GM12878 (cell line): ENCODE measurements around the gene PARP15. TPM values are rescaled to one million over a fixed set of nuclear protein-coding genes. Genes with fewer than 3 reads are reported as not detected.

Experiments
- ATAC-seq: fragments of 200-7000 bp; cut with Tn5 transposase; 3 replicates; pipeline ENCODE4 v1.9.1; 2020; ENCODE audit warnings: mild to moderate bottlenecking, moderate library complexity
- BruUV-seq: library from RNA; stranded (reverse); fragments of 400-500 nt; replicated peaks from 2 replicates; lab custom pipeline; 2021; lab: Mats Ljungman, UMichigan
- CTCF ChIA-PET: fragments of 300-600 bp; sonication (Branson Sonifier 250); formaldehyde crosslinking; extraction: SDS; loops from one replicate; lab custom pipeline; 2021; ENCODE audit warnings: inconsistent platforms; lab: Yijun Ruan, JAX
- POLR2A ChIA-PET: fragments of 350-600 bp; formaldehyde crosslinking; extraction: SDS; loops from one replicate; lab custom pipeline; 2021; ENCODE audit warnings: inconsistent platforms; lab: Charles Lee
- RAD21 ChIA-PET: fragments of 300-600 bp; sonication (Branson Sonifier 250); formaldehyde crosslinking; loops from one replicate; lab custom pipeline; 2023; ENCODE audit warnings: antibody characterized with exemption; ENCODE audit not compliant: unreplicated experiment; lab: Charles Lee
- SMC1A ChIA-PET: fragments of 300-600 bp; sonication (Branson Sonifier 250); formaldehyde crosslinking; loops from one replicate; lab custom pipeline; 2023; ENCODE audit not compliant: unreplicated experiment, uncharacterized antibody; lab: Charles Lee
- DNase-seq: peaks from one replicate; pipeline ENCODE4 v3.0.0-alpha.2; 2011; ENCODE audit warnings: low read depth, low spot score
- FAIRE-seq: peaks from 3 replicates; lab custom pipeline; 2011; peaks lifted over from hg19 to GRCh38; lab: Jason Lieb, UNC
- H2AFZ ChIP-seq: 2 replicates; pipeline ENCODE4 v1.6.0; 2011; ENCODE audit warnings: low read depth, low read length, control low read depth; ENCODE audit not compliant: control insufficient read depth
- H3K27ac ChIP-seq: 2 replicates; pipeline ENCODE4 v1.5.1; 2011; ENCODE audit warnings: control low read depth; ENCODE audit not compliant: control insufficient read depth, insufficient read depth
- H3K27me3 ChIP-seq, 2 experiments: replicated peaks in 1 of 2; 2 replicates each; pipeline versions ENCODE4 v1.6.0 to v1.6.1; 2011; ENCODE audit warnings: low read length in 1 of 2; ENCODE audit not compliant: control insufficient read depth in 2 of 2, insufficient read depth in 2 of 2
- H3K36me3 ChIP-seq, 2 experiments: 2 replicates each; pipeline ENCODE4 v1.5.1; 2011; ENCODE audit warnings: low read length in 1 of 2; ENCODE audit not compliant: control insufficient read depth in 2 of 2, insufficient read depth in 2 of 2
- H3K4me1 ChIP-seq: 2 replicates; pipeline ENCODE4 v1.6.1; 2011; ENCODE audit warnings: mild to moderate bottlenecking, low read length, moderate library complexity, mixed read lengths; ENCODE audit not compliant: control insufficient read depth, insufficient read depth
- H3K4me2 ChIP-seq: 2 replicates; pipeline ENCODE4 v1.6.0; 2011; ENCODE audit warnings: control low read depth; ENCODE audit not compliant: control insufficient read depth, insufficient read depth
- H3K4me3 ChIP-seq: fragments of 200-600 bp; sonication (generic); 2 replicates; pipeline ENCODE4 v1.5.1; 2016
- H3K79me2 ChIP-seq: 2 replicates; pipeline ENCODE4 v1.6.0; 2011; ENCODE audit warnings: low read length; ENCODE audit not compliant: control insufficient read depth, insufficient read depth
- H3K9ac ChIP-seq: 2 replicates; pipeline ENCODE4 v1.8.0; 2011; ENCODE audit warnings: low read length, control low read depth, mixed read lengths; ENCODE audit not compliant: control insufficient read depth, insufficient read depth
- H3K9me3 ChIP-seq: replicated peaks from 3 replicates; pipeline ENCODE4 v1.5.1; 2011; ENCODE audit warnings: mild to moderate bottlenecking, low read length; ENCODE audit not compliant: control insufficient read depth, insufficient read depth
- H4K20me1 ChIP-seq: 2 replicates; pipeline ENCODE4 v1.6.0; 2011; ENCODE audit not compliant: control insufficient read depth, insufficient read depth
- MTA2 ChIP-seq: fragments of 450-650 bp; IDR thresholded peaks from 2 replicates; pipeline ENCODE4 v1.6.1; 2016; ENCODE audit warnings: low read depth, mild to moderate bottlenecking, moderate library complexity
- WGBS: methylation state at CpG from one replicate; pipeline ENCODE4 v1.1.6; 2016; ENCODE audit warnings: low lambda C conversion rate; ENCODE audit not compliant: insufficient replicate concordance, insufficient coverage; ENCODE audit errors: missing lambda C conversion rate; 5-methylcytosine and 5-hydroxymethylcytosine counted together
- in situ Hi-C: fragments of 300-500 bp; cut with MboI; formaldehyde crosslinking; loops from 9 replicates; pipeline ENCODE4 v1.14.3; 2018; ENCODE audit warnings: mixed read lengths
- intact Hi-C: fragments of 100-400 bp; cut with micrococcal nuclease; formaldehyde crosslinking; loops from one replicate; pipeline ENCODE4 v1.14.2; 2022; ENCODE audit not compliant: unreplicated experiment
- polyA plus RNA-seq, 11 experiments: library from polyadenylated mRNA; depleted of rRNA in 4 of 11; unstranded in 6 of 11; stranded (reverse) in 5 of 11; fragments of >200 nt; fragmentation: Nextera tagmentation in 4 of 11; fragmentation: Illumina TruSeq in 1 of 11; extraction: Ambion mirVana in 4 of 11; extraction: Trizol in 1 of 11; gene quantifications; 1 replicate in 1 of 11; 2 replicates in 10 of 11; pipeline versions ENCODE4 v1.2.1 to v1.2.3, GENCODE V29; 2011 to 2016; ENCODE audit warnings: inconsistent platforms in 2 of 11, missing spikeins in 2 of 11, low read depth in 1 of 11
- total RNA-seq, 4 experiments: library from RNA; depleted of rRNA in 3 of 4; stranded (reverse); fragments of >200 nt in 3 of 4; fragmentation: Illumina TruSeq in 1 of 4; extraction: Trizol in 1 of 4; gene quantifications; 2 replicates each; pipeline versions ENCODE4 v1.2.1 to v1.2.3, GENCODE V29; 2013 to 2021
- TF ChIP-seq, protein P1 (sequence below): fragments of 450-650 bp; IDR thresholded peaks from 2 replicates; pipeline ENCODE4 v1.6.1; 2017; ENCODE audit warnings: mild to moderate bottlenecking, moderate library complexity
- TF ChIP-seq, protein P2 (sequence below): fragments of 450-650 bp; IDR thresholded peaks from 2 replicates; pipeline ENCODE4 v1.6.1; 2016; ENCODE audit warnings: mild to moderate bottlenecking

Gene PARP15
- total and polyA plus RNA-seq, 10 of the 15 experiments (the other 5 are each of a cell fraction or from before 2014, with no cell fraction given) = 9.0 to 234 (median 36.3) TPM

DNA sequence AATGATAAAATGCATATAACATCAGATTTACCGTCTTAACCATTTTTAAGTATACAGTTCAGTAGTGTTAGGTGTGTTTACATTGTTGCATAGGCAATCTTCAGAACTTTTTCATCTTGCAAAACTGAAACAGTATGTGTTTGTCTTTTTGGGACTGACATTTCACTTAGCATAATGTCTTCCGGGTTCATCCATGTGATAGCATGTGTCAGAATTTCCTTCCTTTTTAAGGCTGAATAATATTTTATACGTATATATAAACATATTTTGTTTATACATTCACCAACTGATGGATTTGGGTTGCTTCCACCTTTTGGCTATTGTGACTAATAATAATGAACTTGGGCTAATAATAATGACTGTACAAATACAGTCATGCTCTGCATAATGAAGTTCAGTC, 3.0 kb downstream of the PARP15 start:
- Histone ChIP-seq H3K9me3 (peaks cover 23% of the 10 kb centered on the region), H3K4me2 (no peak overlapping the region), H3K27ac (no peak overlapping the region), H3K79me2 (peaks cover 40% of the 10 kb centered on the region), H3K36me3 (0 out of 4 replicates have a peak, but pooled peaks cover 0 to 1% of the 10 kb centered on the region in 2 experiments), H3K9ac (no peak overlapping the region), H2AFZ (no peak overlapping the region), H3K4me1 (peaks cover 17% of the 10 kb centered on the region), H3K4me3 (no peak overlapping the region), H4K20me1 (no peaks in the 10 kb centered on the region), H3K27me3 (no peaks in the 10 kb centered on the region)
- FAIRE-seq (no peak), ATAC-seq (no peak), DNase-seq (no peak)
- POLR2A ChIA-PET = interaction anchor here (1.6 to 3.5 kb wide), 2 partner anchors 39 to 196 kb away, joined by 3 to 26 read pairs; partner anchors contain the start of gene FAM162A
- no TSS peak for BruUV-seq
- RAD21 ChIA-PET = interaction anchor here (1.8 to 7.6 kb wide), 4 partner anchors 17 to 100 kb away, joined by 4 to 149 read pairs (median 95); partner anchors contain the start of genes DTX3L, PARP14 and PARP9
- in situ Hi-C loops = no loop called here
- SMC1A ChIA-PET = interaction anchor here (0.6 to 7.6 kb wide), 4 partner anchors 15 to 62 kb away, joined by 3 to 183 read pairs (median 17); partner anchors contain the start of genes DTX3L and PARP9
- WGBS = 17% methylated on average over 3 of the region's 3 CpGs
- no peak for TF ChIP-seq MTA2
- TF ChIP-seq, protein P1, sequence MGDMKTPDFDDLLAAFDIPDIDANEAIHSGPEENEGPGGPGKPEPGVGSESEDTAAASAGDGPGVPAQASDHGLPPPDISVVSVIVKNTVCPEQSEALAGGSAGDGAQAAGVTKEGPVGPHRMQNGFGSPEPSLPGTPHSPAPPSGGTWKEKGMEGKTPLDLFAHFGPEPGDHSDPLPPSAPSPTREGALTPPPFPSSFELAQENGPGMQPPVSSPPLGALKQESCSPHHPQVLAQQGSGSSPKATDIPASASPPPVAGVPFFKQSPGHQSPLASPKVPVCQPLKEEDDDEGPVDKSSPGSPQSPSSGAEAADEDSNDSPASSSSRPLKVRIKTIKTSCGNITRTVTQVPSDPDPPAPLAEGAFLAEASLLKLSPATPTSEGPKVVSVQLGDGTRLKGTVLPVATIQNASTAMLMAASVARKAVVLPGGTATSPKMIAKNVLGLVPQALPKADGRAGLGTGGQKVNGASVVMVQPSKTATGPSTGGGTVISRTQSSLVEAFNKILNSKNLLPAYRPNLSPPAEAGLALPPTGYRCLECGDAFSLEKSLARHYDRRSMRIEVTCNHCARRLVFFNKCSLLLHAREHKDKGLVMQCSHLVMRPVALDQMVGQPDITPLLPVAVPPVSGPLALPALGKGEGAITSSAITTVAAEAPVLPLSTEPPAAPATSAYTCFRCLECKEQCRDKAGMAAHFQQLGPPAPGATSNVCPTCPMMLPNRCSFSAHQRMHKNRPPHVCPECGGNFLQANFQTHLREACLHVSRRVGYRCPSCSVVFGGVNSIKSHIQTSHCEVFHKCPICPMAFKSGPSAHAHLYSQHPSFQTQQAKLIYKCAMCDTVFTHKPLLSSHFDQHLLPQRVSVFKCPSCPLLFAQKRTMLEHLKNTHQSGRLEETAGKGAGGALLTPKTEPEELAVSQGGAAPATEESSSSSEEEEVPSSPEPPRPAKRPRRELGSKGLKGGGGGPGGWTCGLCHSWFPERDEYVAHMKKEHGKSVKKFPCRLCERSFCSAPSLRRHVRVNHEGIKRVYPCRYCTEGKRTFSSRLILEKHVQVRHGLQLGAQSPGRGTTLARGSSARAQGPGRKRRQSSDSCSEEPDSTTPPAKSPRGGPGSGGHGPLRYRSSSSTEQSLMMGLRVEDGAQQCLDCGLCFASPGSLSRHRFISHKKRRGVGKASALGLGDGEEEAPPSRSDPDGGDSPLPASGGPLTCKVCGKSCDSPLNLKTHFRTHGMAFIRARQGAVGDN = 0 out of 2 replicates have a peak, but pooled peaks have one; percentile 14
- TF ChIP-seq, protein P2, sequence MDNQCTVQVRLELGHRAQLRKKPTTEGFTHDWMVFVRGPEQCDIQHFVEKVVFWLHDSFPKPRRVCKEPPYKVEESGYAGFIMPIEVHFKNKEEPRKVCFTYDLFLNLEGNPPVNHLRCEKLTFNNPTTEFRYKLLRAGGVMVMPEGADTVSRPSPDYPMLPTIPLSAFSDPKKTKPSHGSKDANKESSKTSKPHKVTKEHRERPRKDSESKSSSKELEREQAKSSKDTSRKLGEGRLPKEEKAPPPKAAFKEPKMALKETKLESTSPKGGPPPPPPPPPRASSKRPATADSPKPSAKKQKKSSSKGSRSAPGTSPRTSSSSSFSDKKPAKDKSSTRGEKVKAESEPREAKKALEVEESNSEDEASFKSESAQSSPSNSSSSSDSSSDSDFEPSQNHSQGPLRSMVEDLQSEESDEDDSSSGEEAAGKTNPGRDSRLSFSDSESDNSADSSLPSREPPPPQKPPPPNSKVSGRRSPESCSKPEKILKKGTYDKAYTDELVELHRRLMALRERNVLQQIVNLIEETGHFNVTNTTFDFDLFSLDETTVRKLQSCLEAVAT = peak; percentile 70
- CTCF ChIA-PET = interaction anchor here (6.9 kb wide), 1 partner anchor 99 kb away, joined by 79 read pairs; the partner anchor contains the start of gene PARP14
- intact Hi-C loops = no loop called here
